ENCODE results near the gene ARL10. TPM values are rescaled to one million over a fixed set of nuclear protein-coding genes. Genes with fewer than 3 reads are reported as not detected.
A peak's percentile ranks its signal among the peaks of the same experiment; 100 is the strongest.

Gene ARL10
- total RNA-seq, 4 donors from 2014 or later: 1.1 to 4.9 (median 2.6) TPM

- WGBS, 2 donors (ENCODE audit: low coverage in 1 of 2): 79 to 100% methylated on average over 2 to 3 of the region's 3 CpGs
These were observed 58.9 kb downstream of the ARL10 start for GRCh38 chr5:176424181-176424580.

DNA sequence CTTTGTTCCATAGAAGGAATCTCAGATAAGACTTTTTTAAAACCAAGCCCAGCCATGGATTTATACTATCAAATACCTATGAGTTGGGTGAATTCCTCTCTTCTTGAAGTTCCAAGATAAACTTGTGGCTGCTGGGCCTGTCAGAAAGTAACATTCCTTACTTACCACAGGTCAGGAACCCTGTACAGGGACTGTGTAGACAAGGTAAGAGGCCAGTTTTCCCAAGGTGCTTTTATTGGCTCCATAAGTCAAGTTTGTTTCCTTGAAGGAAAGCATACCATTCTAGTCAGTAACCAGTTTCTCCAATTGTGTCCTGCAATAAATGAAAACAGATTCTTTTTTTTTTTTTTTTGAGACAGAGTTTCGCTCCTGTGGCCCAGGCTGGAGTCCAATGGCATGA is 59.9 kb downstream of the ARL10 start:
- Histone ChIP-seq H3K27me3 (no peaks in the 10 kb centered on the region), H3K4me3 (no peak overlapping the region), H3K27ac (peak overlapping the region; percentile 41 to 76 (median 68)), H3K36me3 (no peaks in the 10 kb centered on the region), H3K9me3 (no peaks in the 10 kb centered on the region), H3K4me1 (peaks cover 2 to 20% (median 4%) of the 10 kb centered on the region in 4 donors)
- WGBS, 2 donors (ENCODE audit: low coverage in 1 of 2): 60% methylated on average over 1 of the region's 1 CpG; no CpG with 5 or more reads in 1 of the 2 donors
- intact Hi-C loops (cut with DNase I; ENCODE audit: low total_unique reads) (no loop called here), in situ Hi-C loops (cut with MboI; ENCODE audit: low pct_ligation_motif_present in 1 of 4, low pct_unique_long_range_greater_than_20kb in 1 of 4, low sequenced_read_pairs in 3 of 4) (no loop called here)
- DNase-seq: no peak
- no peak for TF ChIP-seq POLR2AphosphoS5 (IDR thresholded peaks at IDR 0.05)
- no peak for TF ChIP-seq CTCF (IDR thresholded peaks at IDR 0.05)
- no peak for TF ChIP-seq POLR2A (IDR thresholded peaks at IDR 0.05)
- TF ChIP-seq EP300 (IDR thresholded peaks at IDR 0.05; ENCODE audit: low read depth): no peak

More at GRCh38 chr5:176424181-176424580, 58.9 kb downstream of the ARL10 start:
- TF ChIP-seq CTCF (IDR thresholded peaks at IDR 0.05): no peak
- Histone ChIP-seq H3K36me3 (no peaks in the 10 kb centered on the region), H3K27me3 (no peaks in the 10 kb centered on the region), H3K4me1 (peaks cover 2 to 20% (median 4%) of the 10 kb centered on the region in 4 donors), H3K27ac (peak overlapping the region in 3 of 4 donors; percentile 68 to 76 (median 68)), H3K4me3 (no peak overlapping the region), H3K9me3 (no peaks in the 10 kb centered on the region)
- in situ Hi-C loops (cut with MboI; ENCODE audit: low pct_ligation_motif_present in 1 of 4, low pct_unique_long_range_greater_than_20kb in 1 of 4, low sequenced_read_pairs in 3 of 4): loop anchor here in 1 of 4 donors (25.0 kb wide), 1 partner anchor 163 kb away; no protein-coding TSS in a partner anchor
- no peak for DNase-seq
- intact Hi-C loops (cut with DNase I; ENCODE audit: low total_unique reads): no loop called here

DNA sequence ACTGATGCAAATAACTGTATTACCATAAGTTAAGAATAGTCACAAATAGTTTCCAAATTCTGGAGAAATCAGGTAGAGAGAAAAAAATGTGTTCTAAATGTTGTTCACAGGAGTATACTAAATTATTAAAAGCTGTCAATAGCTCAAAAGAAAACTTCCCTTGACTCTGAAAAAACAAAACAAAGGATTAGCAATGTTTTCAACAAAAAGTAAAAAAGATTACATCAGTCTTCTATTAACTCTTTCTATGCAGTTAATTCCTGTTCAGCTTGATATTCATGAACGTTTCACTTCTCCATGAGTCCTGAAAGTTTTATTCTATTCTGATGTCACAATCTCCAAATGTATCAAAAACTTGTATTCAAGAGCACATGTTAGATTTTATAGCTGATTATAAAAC is 60.5 kb downstream of the ARL10 start:
- WGBS, 2 donors (ENCODE audit: low coverage in 1 of 2): 94 to 100% methylated on average over 1 of the region's 1 CpG
- no peak for DNase-seq
- no peak overlapping the region for H3K4me3 ChIP-seq
- H3K27me3 ChIP-seq: no peaks in the 10 kb centered on the region
- intact Hi-C loops (cut with DNase I; ENCODE audit: low total_unique reads): no loop called here
- peaks cover 2 to 20% (median 4%) of the 10 kb centered on the region in 4 donors for H3K4me1 ChIP-seq
- TF ChIP-seq POLR2A (IDR thresholded peaks at IDR 0.05): no peak
- no peak for TF ChIP-seq POLR2AphosphoS5 (IDR thresholded peaks at IDR 0.05)
- TF ChIP-seq CTCF (IDR thresholded peaks at IDR 0.05): no peak
- H3K27ac ChIP-seq: peak overlapping the region; percentile 41 to 76 (median 54)
- H3K9me3 ChIP-seq: no peaks in the 10 kb centered on the region
- in situ Hi-C loops (cut with MboI; ENCODE audit: low pct_ligation_motif_present in 1 of 4, low pct_unique_long_range_greater_than_20kb in 1 of 4, low sequenced_read_pairs in 3 of 4): no loop called here
- H3K36me3 ChIP-seq: no peaks in the 10 kb centered on the region

DNA sequence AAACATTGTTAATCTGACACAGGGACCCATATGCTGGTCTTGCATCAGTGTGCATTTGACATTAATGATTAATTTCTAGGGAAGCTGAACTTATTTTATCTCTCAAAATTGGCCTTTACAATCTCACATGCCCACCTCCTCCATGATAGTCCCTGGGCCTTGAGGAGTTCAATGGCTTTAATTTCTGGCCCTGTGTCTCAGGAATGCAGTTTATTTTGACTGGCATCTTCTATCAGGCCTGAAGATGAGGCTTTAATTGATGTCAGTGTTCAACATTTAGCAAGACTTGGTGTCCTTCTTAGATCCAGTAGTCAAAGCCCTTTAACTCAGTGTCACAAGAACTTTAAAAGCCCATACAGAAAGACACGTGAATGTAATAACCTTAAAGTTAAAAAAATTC is 61.6 kb downstream of the ARL10 start:
- no peaks in the 10 kb centered on the region for H3K36me3 ChIP-seq
- H3K9me3 ChIP-seq: no peaks in the 10 kb centered on the region
- WGBS, 2 donors (ENCODE audit: low coverage in 1 of 2): 85 to 100% methylated on average over 1 of the region's 1 CpG
- TF ChIP-seq EP300 (IDR thresholded peaks at IDR 0.05; ENCODE audit: low read depth): no peak
- TF ChIP-seq POLR2A (IDR thresholded peaks at IDR 0.05): no peak
- no peaks in the 10 kb centered on the region for H3K27me3 ChIP-seq
- peak overlapping the region in 2 of 4 donors; percentile 53 to 54 for H3K27ac ChIP-seq
- H3K4me1 ChIP-seq: peaks cover 2 to 20% (median 4%) of the 10 kb centered on the region in 4 donors
- intact Hi-C loops (cut with DNase I; ENCODE audit: low total_unique reads) (no loop called here), in situ Hi-C loops (cut with MboI; ENCODE audit: low pct_ligation_motif_present in 1 of 4, low pct_unique_long_range_greater_than_20kb in 1 of 4, low sequenced_read_pairs in 3 of 4) (no loop called here)
- no peak overlapping the region for H3K4me3 ChIP-seq
- DNase-seq: no peak

DNA sequence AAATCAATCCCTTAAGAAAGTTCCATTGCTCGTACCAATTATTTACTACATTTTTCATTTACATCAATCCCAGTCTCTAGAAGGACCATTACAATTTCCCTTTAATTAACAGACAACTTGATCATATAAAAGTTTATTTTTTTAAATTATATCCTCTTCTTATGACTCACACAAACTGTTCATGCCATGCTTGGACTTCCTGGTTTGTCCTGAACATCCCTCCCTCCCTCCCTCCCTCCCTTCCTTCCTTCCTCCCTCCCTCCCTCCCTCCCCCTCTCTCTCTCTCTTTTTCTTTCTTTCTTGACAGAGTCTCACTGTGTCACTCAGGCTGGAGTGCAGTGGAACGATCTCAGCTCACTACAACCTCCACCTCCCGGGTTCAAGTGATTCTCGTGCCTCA is 62.7 kb downstream of the ARL10 start:
- Histone ChIP-seq H3K36me3 (no peaks in the 10 kb centered on the region), H3K4me3 (no peak overlapping the region), H3K9me3 (no peaks in the 10 kb centered on the region), H3K4me1 (peaks cover 2 to 20% (median 4%) of the 10 kb centered on the region in 4 donors), H3K27ac (peak overlapping the region in 3 of 4 donors; percentile 31 to 55 (median 53)), H3K27me3 (no peaks in the 10 kb centered on the region)
- 24 to 51% methylated on average over 1 to 4 of the region's 4 CpGs for WGBS, 2 donors (ENCODE audit: low coverage in 1 of 2)
- in situ Hi-C loops (cut with MboI; ENCODE audit: low pct_ligation_motif_present in 1 of 4, low pct_unique_long_range_greater_than_20kb in 1 of 4, low sequenced_read_pairs in 3 of 4): no loop called here
- intact Hi-C loops (cut with DNase I; ENCODE audit: low total_unique reads): no loop called here
- TF ChIP-seq POLR2AphosphoS5 (IDR thresholded peaks at IDR 0.05): peak in 1 of 3 donors; percentile 14
- no peak for TF ChIP-seq CTCF (IDR thresholded peaks at IDR 0.05)
- no peak for DNase-seq
